GM21367 (cell line): ENCODE results near the gene NEU1.

ENCODE experiments used
- ATAC-seq: cut with Tn5 transposase; IDR thresholded peaks from one replicate; pipeline ENCODE4 v1.9.1; 2021; ENCODE audit not compliant: unreplicated experiment

NEU1 gene

DNA sequence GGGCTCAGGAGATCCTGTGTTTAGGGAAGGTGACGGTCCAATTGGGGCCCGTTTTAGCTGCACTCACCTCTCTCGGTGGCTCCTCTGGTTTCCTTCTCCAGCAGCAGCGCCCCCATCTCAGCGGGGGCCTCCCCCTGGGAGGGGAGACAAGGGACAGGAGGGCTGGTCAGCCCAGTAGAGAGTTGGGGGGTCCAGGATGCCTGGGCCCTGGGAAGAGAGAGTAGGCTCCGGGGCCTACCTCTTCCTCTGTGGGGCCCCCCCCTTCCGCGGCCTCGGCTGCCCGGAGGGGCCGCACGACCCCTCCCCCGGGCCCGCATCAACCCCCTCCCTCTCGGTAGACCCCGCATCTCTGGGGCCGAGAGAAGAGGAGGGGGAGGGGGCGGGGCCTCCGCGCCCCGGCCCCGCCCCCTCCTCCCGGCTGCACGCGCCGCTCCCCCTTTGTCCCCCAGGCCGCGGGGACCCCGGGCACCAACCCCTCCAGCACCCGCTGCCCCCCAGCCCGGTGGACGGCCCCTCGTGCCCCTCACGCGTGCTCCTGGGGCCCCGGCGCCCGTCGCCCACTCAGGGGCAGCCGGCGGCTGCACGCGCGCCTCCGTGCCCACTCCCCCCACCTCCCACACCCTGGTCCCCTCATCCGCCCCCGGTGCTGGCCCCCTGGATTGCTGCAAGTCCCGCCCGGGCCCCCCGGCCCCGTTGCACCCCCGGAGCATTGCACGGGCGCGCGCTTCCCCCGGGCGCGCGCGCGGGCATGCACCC lies 34.4 kb upstream of the NEU1 start:
- ATAC-seq = no peak

DNA sequence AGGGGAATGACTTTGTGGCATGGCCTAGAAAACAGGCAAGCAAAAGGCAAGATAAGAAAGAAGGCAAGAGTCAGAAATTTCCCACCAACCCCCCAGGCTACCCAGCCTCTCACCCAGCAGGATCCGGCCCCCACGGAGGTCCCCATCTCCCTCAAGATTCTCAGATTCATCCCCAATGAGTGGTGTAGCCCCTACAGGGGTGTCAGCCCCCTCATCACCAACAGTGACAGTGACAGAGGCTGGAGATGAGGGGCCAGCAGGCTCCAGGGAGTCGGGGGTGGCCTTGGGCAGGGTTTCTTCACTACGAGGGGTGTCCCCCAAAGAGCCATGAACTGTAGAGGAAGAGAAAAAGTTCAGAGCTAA lies 33.9 kb upstream of the NEU1 start:
- ATAC-seq = no peak

DNA sequence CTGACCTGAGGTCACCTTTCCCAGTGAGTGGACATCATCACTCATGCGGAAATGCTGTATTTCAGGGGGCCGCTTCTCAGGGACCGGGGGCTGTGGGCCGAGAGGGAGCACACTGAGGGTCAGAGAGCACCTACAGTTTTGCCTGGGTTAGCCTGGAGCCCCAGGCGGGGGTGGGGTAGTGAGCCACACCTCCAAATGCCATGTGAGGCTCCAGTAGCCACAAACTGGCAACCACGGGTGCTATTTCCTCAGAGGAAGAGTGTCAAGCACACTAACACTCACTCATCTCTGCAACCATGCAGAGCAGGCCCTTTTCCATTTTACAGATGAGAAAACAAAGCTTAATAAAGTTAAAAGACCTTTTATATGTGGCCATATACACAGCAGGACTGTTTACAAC lies 30.2 kb upstream of the NEU1 start:
- no peak for ATAC-seq

DNA sequence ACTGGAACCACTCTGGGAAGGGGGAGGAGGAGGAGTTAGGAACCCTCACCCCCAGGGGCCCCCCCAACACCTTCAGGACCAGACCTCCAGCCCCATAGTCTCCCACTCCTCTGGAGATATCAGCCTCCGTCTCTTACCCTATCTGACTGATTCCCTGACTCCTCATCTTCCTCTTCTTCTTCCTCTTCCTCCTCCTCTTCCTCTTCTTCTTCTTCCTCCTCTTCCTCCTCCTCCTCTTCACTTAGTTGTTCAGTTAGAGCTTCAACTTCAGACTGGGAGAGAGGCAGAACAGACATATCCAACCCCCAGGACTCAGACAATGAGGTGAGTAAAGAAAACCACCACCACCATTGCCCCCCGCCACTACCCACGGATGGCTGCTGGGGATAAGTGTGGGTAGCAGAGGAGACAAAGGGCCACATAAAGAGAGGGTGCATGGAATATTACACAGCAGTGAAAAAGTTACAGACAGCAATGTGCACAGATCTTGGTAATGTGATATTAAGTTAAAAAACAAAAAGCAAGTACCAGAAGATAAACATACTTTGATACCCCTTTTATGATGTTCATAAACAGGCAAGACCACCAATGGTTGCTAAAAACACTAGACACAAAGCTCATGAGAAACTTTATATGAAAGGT lies 26.8 kb upstream of the NEU1 start:
- ATAC-seq = no peak

DNA sequence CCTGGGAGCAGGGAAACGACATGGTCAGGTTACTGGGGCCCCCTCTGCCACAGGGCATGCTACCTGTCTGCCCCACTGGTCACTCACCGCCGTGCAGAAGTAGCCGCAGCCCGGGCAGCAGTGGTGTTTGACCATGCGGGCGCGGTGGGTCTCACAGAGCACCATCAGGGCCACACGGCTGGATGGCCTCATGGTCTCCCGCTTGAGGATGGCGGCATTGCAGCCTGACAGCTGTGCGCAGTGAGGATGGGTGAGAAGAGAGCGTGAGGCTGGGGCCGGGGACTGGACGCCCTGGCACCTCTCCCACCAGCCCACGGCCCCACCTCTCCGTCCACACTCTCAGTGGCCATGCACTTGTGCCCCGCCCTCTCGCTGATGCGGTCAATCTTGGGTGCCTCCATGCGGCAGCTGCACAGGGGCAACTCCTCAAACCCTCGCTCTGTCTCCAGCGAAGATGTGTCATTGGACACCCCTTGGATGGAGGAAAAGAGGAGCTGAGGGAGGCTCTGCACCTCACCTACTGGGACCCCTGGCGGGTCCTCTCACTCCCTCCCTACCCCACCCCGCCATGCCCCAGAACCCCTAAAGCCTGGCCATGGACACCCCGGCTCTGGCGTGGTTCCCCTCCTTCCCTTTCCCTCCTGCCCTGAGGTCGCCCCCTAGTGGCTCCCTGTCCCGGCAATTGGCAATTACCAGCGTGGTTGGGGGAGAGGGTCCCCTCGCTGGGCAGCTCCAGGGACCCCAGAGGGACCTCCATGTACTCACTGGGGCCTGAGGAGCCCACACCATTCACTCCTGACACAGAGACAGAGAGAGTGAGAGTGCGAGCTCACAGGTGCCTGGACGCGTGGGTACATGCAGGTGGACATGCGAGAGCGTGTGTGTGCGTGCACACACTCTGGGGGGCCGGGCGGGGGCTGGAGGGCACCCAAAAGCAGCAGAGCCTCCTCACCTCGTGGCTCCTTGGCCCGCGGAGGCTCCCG lies 25.9 kb upstream of the NEU1 start:
- ATAC-seq = no peak

DNA sequence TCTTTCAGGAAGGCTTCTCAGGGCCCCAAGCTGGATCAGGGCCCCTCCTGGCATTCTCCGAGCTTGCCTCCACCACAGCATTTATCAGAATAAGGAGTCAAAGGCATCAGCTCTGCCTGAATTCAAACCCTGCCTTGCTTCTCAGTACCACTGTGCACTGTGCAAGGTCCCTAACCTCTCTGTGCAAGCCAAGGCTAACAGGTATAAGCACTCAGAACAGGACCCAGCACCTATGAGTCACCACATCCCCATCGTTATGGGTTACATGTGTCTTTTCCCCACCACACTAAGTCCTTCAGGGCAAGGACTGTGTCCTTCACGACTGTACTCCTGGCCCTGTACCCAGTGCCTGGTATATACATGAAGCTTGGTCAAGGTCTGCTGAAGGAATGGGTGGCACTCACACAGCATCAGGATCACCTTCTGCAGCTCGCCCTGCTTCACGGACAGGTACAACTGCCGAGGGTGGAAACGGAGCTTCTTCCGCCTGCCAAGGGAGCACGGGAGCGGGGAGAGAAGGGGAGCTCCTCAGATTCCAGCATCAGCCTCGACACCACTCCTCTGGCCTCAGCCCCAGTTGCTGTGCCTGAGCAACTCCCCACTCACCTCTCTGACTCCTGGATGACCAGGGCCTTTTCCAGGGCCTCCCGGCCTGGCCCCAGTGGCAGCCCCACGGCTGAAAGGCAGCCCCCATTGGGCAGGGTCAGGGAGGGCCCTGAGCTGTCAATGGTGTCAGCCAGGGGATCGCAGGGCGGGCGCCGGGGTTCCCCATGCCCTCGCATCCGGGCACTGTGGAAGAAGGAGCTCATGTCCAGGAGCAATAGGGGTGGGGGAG lies 24.8 kb upstream of the NEU1 start:
- no peak for ATAC-seq

DNA sequence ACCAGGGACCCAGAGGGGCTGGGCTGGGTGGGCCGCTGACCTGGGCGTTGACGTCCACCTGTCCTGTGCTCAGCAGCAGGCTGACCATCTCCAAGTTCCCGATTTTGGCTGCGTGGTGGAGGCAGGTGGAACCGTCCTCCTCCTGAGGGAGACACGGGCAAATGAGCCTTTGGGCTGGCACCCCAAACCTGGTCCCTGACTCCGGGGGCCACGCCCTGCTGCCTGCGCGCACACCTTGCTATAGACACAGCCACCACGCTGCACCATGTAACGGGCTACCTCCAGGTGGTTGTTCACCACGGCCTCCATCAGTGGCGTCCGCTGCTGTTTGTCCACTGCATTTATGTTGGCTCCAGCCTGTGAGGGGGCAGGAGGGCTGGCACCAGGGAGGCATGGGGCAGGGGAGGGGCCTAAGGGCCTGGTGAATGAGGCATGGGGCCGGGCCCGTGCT lies 23.9 kb upstream of the NEU1 start:
- ATAC-seq = no peak

DNA sequence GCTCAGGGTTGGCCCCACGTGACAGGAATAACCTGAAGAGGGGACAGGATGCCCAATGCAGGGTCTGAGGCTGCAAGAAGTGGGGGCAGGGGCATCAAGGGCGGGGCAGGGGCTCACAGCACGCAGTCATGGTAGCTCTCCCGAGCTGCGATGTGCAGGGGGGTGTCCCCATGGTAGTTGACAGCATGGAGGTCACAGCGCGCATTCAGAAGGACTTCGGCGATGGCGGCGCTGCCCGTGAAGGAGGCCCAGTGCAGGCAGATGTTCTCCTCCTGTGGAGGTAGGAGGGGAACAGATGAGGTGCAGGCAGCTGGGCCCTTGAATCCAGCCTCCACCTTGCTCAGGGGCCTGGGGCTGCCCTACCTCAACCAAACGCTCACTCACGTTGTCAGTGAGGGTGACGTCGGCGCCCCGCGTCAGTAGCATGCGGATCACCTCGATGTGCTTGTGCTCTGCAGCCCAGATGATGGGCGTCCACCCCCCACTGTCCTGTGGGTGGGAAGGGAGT lies 22.0 kb upstream of the NEU1 start:
- no peak for ATAC-seq

DNA sequence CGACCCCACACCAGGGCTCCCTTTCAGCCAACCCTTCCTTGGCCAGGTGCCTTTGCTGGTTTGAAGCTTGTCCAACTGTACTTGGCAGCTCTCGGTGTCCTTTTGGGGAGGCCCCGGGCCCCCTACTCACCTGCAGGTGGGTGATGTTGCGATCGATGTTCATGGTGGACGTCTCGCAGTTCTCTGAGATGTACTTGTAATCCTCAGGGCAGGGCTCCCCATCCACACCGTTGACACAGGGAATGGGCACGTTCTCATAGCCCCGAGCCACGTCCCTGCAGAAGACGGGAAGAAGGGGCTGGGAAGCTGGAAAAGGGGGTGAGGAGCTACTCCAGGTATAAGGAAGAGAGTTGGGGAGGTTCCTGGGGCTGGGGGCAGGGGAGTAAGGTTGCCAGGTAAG lies 21.1 kb upstream of the NEU1 start:
- no peak for ATAC-seq

DNA sequence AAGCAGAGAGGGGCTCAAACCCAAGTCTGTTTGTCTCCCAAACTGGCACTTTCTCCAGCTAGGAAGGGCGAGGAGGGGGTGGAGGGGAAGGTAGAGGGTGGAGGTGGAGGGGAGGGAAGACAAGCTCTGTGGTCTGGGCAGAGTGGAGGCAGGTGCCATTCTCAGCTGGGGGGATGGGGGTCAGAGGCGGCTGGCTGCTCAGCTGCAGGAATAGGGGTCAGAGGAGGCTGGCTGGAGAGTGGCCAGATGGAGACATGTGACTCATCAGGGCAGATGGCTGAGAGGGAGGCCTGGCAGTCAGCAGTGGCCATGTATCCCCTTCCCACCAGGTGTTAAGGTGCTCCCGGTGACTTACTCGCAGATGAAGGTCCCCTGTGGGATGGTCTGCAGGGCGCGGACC lies 19.7 kb upstream of the NEU1 start:
- ATAC-seq = no peak

DNA sequence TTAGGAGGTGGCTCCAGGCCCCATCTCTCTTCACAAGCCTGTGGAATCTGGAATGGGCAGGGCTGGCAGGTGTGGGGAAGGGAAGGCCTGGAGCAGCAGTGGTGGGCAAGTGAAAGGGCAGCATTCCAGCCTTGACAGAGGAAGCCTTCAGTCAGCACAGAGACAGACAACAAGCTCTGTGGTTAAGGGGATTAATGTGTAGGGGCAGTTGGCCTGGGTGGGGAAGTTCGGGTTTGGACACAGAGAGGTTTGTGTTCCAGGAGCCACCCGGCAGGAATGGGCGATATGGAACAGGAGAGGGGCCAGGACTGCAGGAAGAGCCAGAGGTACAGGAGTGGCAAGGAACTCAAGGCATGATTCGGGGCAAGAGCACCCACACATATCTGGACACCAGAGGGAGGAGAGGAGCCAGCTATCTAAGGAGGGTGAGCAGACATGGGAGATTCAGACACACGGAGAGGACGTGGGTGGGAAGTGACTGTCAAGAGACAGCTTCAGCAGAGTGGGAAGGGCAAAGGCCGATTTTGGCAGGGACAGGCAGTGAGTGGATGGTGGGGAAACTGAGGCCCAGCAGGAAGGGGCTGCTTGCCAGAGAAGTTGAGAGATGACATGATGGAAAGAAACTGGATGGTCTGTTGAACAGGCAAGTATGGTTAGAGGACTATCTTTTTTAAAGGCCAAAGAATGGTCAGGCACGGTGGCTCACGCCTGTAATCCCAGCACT lies 18.7 kb upstream of the NEU1 start:
- ATAC-seq = no peak

DNA sequence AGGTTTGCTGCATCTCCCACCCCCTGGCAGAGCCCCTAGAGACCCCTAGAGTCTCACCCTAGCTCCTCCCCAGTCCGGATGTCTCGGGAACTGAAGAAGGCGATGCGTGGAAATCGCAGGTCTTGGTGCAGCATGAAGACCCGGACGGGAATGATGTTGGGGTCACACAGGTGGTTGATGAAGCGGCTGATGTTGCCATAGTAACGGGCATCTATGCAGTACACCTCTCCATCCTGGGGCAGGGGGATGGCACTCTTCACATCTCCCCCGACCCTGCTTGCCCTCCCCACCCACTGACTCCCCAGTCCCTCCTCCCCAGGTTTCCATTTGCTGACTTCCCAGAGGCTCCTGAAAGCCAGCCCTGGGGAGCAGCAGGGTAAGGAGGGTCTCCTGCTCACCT lies 18.0 kb upstream of the NEU1 start:
- ATAC-seq = no peak

DNA sequence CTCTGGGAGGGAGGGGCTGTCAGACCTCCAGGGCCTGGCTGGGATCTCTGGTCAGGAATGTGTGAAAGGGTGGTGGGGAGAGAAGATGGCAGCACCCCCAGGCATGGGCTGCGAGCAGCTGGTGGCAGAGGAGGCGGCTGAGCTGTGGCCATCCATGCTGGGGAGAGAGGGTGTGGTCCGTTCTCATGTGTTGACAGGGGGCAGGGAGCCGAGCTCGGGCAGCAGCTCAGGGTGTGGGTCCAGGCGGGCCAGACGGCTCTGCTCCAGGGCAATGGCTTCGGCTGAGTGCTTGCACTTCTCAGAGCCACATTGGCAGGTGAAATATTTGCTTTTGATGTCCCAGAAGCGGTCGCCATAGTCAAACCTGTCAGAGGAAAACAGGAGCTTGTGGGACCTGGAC lies 17.3 kb upstream of the NEU1 start:
- no peak for ATAC-seq

DNA sequence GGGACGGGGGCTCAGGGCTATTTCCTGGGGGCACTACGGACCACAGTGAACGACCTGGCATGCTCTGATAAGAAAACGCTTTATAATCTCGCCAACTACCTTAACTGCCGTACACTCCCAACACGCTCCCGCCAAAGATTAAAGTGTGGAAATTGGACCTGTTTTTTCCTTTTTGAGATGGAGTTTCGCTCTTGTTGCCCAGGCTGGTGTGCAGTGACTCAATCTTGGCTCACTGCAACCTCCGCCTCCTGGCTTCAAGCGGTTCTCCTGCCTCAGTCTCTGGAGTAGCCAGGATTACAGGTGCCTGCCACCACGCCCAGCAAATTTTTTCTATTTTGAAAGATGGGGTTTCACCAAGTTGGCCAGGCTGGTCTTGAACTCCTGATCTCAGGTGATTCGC lies 16.5 kb upstream of the NEU1 start:
- ATAC-seq = no peak

DNA sequence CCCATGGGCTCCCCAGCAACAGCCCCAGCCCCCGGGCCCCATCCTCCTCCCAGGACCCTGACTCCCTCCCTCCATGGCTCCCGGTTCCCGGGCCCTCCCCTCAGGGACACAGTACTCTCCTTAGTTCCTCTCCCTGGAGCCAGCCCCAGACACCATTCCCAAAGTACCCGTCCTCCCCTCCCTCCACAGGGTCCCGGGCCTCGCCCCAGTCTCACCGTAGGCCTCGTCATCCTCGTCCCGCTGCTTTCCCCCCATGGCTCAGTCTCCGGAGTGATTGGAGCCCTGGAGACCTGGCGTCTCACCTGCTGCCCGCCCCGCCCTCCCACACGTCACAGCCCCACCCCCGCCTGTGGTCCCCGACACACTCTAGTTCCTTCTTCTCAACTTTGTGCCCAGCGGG lies 16.1 kb upstream of the NEU1 start, which contains the start of gene SLC44A4:
Gene SLC44A4, minus strand, starts transcription at position 272 of the 400 bp plus-strand sequence. Its CDS starts 17 bp downstream, at position 255.
- no peak for ATAC-seq

DNA sequence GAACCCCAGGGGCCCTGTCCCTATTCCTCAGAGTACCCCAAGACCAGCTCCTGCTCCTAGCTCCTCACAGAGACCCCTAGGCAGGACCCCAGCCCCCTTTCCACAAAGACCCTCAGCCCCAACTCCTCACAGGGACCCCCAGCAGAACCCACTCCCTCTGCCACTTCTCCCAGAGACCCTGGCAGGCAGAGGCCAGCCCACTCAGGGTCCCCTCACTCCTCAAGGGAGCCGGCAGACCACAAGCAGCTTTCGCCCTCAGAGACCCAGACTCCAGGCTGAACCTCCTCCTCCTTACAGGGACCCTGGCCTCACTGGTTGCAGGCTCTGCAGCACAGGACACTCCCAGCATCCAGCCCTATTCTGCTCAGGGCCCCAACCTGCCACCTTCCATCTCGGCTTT lies 15.6 kb upstream of the NEU1 start:
- ATAC-seq = no peak

DNA sequence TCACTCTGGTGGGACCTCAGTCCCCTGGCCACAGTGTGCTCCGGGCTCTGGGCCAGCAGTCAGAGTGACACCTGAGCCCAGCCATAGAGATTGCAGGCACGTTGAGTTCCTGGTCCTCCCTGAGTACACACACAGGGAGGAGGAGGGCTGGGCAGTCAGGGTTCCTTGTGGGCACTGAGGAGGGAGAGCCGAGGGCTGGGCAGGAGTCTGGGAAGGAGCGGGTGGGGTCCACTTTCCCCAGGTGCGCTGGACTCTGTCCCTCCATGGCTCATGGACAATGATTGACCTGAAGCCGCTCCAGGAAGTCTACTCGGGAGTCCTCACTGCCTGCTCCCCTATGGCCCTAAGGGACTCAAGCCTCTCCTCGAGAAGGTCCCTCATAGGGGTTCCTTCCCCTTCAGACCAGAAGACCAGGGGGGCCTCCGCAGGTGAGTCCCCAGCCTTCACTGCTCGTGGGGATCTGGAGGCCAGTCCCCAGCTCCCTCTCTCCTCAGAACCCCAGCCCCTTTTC lies 15.1 kb upstream of the NEU1 start:
- no peak for ATAC-seq

DNA sequence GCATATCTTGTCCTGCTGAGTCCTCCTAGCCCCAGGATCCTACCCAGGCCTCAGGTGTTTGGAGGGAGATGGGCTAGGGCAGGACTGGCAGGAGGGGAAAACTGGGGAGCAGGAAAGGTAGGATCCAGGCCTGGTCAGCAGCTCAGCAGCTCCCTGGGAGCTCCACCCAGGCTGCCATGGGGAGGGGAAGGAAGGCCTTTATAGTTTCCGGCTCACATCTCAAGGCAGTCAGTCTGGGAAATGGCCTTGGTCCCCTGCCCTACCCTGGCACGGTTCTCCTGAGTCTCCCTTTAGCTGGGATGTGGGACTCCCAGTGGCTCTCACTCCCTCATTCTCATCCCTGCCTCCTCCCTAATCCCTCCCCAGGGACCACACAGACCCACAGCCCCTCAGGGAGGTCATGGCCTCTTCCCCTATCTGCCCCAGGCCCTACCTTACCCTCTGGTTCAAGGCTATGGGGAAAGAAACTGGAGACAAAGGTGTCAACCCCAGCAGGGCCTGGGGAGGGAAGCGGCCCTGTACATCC lies 14.6 kb upstream of the NEU1 start:
- ATAC-seq = no peak

DNA sequence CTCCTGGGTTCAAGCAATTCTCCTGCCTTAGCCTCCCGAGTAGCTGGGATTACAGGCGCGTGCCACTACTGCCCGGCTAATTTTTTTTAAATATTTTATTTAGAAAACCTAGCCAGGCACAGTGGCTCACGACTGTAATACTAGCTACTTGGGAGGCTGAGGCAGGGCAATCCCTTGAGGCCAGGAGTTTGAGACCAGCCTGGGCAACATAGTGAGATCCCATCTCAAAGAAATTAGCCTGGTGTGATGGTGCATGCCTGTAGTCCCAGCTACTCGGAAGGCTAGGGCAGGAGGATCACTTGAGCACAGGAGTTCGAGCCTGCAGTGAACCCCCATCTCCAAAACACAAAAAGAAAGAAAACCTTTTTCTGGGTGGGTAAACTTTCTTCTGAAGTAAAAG lies 13.7 kb upstream of the NEU1 start:
- ATAC-seq = no peak
